Ramos (cell line): Measurements from ENCODE around the gene NOB1.
"Not testable (repeated sequence)": the region's sequence is repeated elsewhere in the genome, so short reads cannot be mapped to it uniquely, and the experiment has no call there.

Experiments used
- in situ Hi-C: fragments of 300-500 bp; cut with MboI; formaldehyde crosslinking; loops from one replicate; pipeline ENCODE4 v1.14.3; 2022; ENCODE audit warnings: low sequenced_read_pairs; ENCODE audit not compliant: unreplicated experiment

The NOB1 gene

GRCh38 chr16:69754469-69755310 is at the start of gene NOB1:
NOB1 (minus strand) TSS chr16:69754926; CDS start chr16:69754910, 16 bp downstream.
- in situ Hi-C loops = no loop called here

GRCh38 chr16:69804297-69804696 is 49.6 kb upstream of the NOB1 start:
- in situ Hi-C loops = no loop called here

GRCh38 chr16:69799611-69800031 is 44.9 kb upstream of the NOB1 start:
- in situ Hi-C loops = no loop called here

GRCh38 chr16:69798466-69798865 is 43.7 kb upstream of the NOB1 start:
- in situ Hi-C loops = no loop called here

- in situ Hi-C loops = no loop called here
Observed at GRCh38 chr16:69796285-69797118, 41.8 kb upstream of the NOB1 start.

GRCh38 chr16:69794486-69794885 is 39.8 kb upstream of the NOB1 start:
- in situ Hi-C loops = no loop called here

GRCh38 chr16:69793526-69793925 is 38.8 kb upstream of the NOB1 start:
- in situ Hi-C loops = no loop called here

- in situ Hi-C loops = not testable (repeated sequence)
Observed at GRCh38 chr16:69791391-69791847, 36.7 kb upstream of the NOB1 start.

- in situ Hi-C loops = no loop called here
Observed at GRCh38 chr16:69787883-69788282, 33.2 kb upstream of the NOB1 start.

- in situ Hi-C loops = no loop called here
Observed at GRCh38 chr16:69784586-69784985, 29.9 kb upstream of the NOB1 start.

- in situ Hi-C loops = no loop called here
Observed at GRCh38 chr16:69781118-69781517, 26.4 kb upstream of the NOB1 start.

GRCh38 chr16:69779724-69780123 is 25.0 kb upstream of the NOB1 start:
- in situ Hi-C loops = no loop called here

GRCh38 chr16:69775563-69775962 is 20.8 kb upstream of the NOB1 start:
- in situ Hi-C loops = no loop called here

GRCh38 chr16:69773260-69773947 is 18.7 kb upstream of the NOB1 start:
- in situ Hi-C loops = no loop called here

- in situ Hi-C loops = no loop called here
Observed at GRCh38 chr16:69771651-69771967, 16.9 kb upstream of the NOB1 start.

GRCh38 chr16:69769404-69769803 is 14.7 kb upstream of the NOB1 start:
- in situ Hi-C loops = no loop called here

GRCh38 chr16:69768666-69769065 is 13.9 kb upstream of the NOB1 start:
- in situ Hi-C loops = no loop called here

GRCh38 chr16:69767459-69768229 is 12.9 kb upstream of the NOB1 start:
- in situ Hi-C loops = no loop called here

GRCh38 chr16:69763599-69763942 is 8.8 kb upstream of the NOB1 start:
- in situ Hi-C loops = no loop called here
